NCI-H1436 (cell line): ENCODE data around the gene FGD2.
"Not testable (repeated sequence)": the region's sequence is repeated elsewhere in the genome, so short reads cannot be mapped to it uniquely, and the experiment has no call there.

Source experiments
- DNase-seq: peaks from one replicate; lab custom pipeline; 2025; lab: John Stamatoyannopoulos, UW

The FGD2 gene

GRCh38 chr6:37058984-37059343, 53.5 kb downstream of the FGD2 start:
- not testable (repeated sequence) for DNase-seq

- no peak for DNase-seq
Measured at GRCh38 chr6:37059344-37060194, 54.1 kb downstream of the FGD2 start.

- no peak for DNase-seq
Measured at GRCh38 chr6:37060195-37060559, 54.7 kb downstream of the FGD2 start.

- no peak for DNase-seq
Measured at GRCh38 chr6:37061157-37061804, 55.8 kb downstream of the FGD2 start.

- no peak for DNase-seq
Measured at GRCh38 chr6:37062424-37062823, 57.0 kb downstream of the FGD2 start.

GRCh38 chr6:37068356-37069270, 63.2 kb downstream of the FGD2 start:
- no peak for DNase-seq

- no peak for DNase-seq
Measured at GRCh38 chr6:37069639-37070038, 64.2 kb downstream of the FGD2 start.

GRCh38 chr6:37072526-37072925, 67.1 kb downstream of the FGD2 start:
- DNase-seq = no peak

- DNase-seq = peak; percentile 63
Measured at GRCh38 chr6:37074053-37074827, 68.8 kb downstream of the FGD2 start.

- no peak for DNase-seq
Measured at GRCh38 chr6:37077191-37077904, 71.9 kb downstream of the FGD2 start.

GRCh38 chr6:37077905-37078296, 72.4 kb downstream of the FGD2 start:
- DNase-seq = no peak
